ENCODE results near the gene HOMEZ. TPM values are rescaled to one million over a fixed set of nuclear protein-coding genes. Genes with fewer than 3 reads are reported as not detected.
"Not testable (repeated sequence)": the region's sequence is repeated elsewhere in the genome, so short reads cannot be mapped to it uniquely, and the experiment has no call there.

Gene HOMEZ
- total and polyA plus RNA-seq, 2 experiments from 2014 or later: 8.2 to 11.2 TPM

GRCh38 chr14:23248601-23249000 is 37.3 kb downstream of the HOMEZ start:
- Histone ChIP-seq H3K79me2 (no peaks in the 10 kb centered on the region), H3K9me2 (replicated peaks; ENCODE audit: insufficient read depth) (no peaks in the 10 kb centered on the region), H3K27me3 (no peaks in the 10 kb centered on the region), H3K4me2 (no peak overlapping the region), H3K27ac (no peak overlapping the region), H2AFZ (no peak overlapping the region), H3K9me3 (ENCODE audit: low read depth) (no peaks in the 10 kb centered on the region), H3K4me1 (ENCODE audit: insufficient read depth) (peaks cover 10% of the 10 kb centered on the region), H3K36me3 (replicated peaks; ENCODE audit: insufficient read depth, low read depth) (no peaks in the 10 kb centered on the region), H4K20me1 (ENCODE audit: insufficient read depth, poor library complexity, severe bottlenecking) (no peaks in the 10 kb centered on the region), H3K4me3 (no peak overlapping the region)
- no peak for DNase-seq (ENCODE audit: low spot score)
- WGBS (ENCODE audit: low lambda C conversion rate, missing lambda C conversion rate): 81% methylated on average over 7 of the region's 7 CpGs
- TF ChIP-seq CTCF (IDR thresholded peaks at IDR 0.05; ENCODE audit: poor library complexity): no peak
- TF ChIP-seq EZH2 (IDR thresholded peaks at IDR 0.05; ENCODE audit: borderline replicate concordance): no peak
- no peak for TF ChIP-seq EZH2phosphoT487 (IDR thresholded peaks at IDR 0.05; ENCODE audit: low read depth, severe bottlenecking, unreplicated experiment)

GRCh38 chr14:23245282-23245681 is 40.6 kb downstream of the HOMEZ start:
- Histone ChIP-seq H3K4me2 (peak overlapping the region; percentile 22), H3K79me2 (no peaks in the 10 kb centered on the region), H3K27ac (peak overlapping the region; percentile 80), H4K20me1 (ENCODE audit: insufficient read depth, poor library complexity, severe bottlenecking) (no peaks in the 10 kb centered on the region), H3K4me3 (no peak overlapping the region), H3K9me3 (ENCODE audit: low read depth) (no peaks in the 10 kb centered on the region), H3K36me3 (replicated peaks; ENCODE audit: insufficient read depth, low read depth) (no peaks in the 10 kb centered on the region), H2AFZ (no peak overlapping the region), H3K9me2 (replicated peaks; ENCODE audit: insufficient read depth) (no peaks in the 10 kb centered on the region), H3K4me1 (ENCODE audit: insufficient read depth) (peaks cover 10% of the 10 kb centered on the region), H3K27me3 (no peaks in the 10 kb centered on the region)
- peak; percentile 30 for DNase-seq (ENCODE audit: low spot score)
- TF ChIP-seq EZH2phosphoT487 (IDR thresholded peaks at IDR 0.05; ENCODE audit: low read depth, severe bottlenecking, unreplicated experiment): no peak
- no peak for TF ChIP-seq EZH2 (IDR thresholded peaks at IDR 0.05; ENCODE audit: borderline replicate concordance)
- TF ChIP-seq CTCF (IDR thresholded peaks at IDR 0.05; ENCODE audit: poor library complexity): no peak

GRCh38 chr14:23243066-23243465 is 42.9 kb downstream of the HOMEZ start:
- Histone ChIP-seq H3K9me3 (ENCODE audit: low read depth) (no peaks in the 10 kb centered on the region), H3K9me2 (replicated peaks; ENCODE audit: insufficient read depth) (no peaks in the 10 kb centered on the region), H3K4me1 (ENCODE audit: insufficient read depth) (peaks cover 14% of the 10 kb centered on the region), H3K79me2 (no peaks in the 10 kb centered on the region), H3K36me3 (replicated peaks; ENCODE audit: insufficient read depth, low read depth) (no peaks in the 10 kb centered on the region), H3K4me3 (no peak overlapping the region), H3K4me2 (no peak overlapping the region), H2AFZ (no peak overlapping the region), H3K27ac (peak overlapping the region; percentile 12), H4K20me1 (ENCODE audit: insufficient read depth, poor library complexity, severe bottlenecking) (no peaks in the 10 kb centered on the region), H3K27me3 (no peaks in the 10 kb centered on the region)
- no peak for TF ChIP-seq EZH2 (IDR thresholded peaks at IDR 0.05; ENCODE audit: borderline replicate concordance)
- no peak for TF ChIP-seq EZH2phosphoT487 (IDR thresholded peaks at IDR 0.05; ENCODE audit: low read depth, severe bottlenecking, unreplicated experiment)
- no peak for TF ChIP-seq CTCF (IDR thresholded peaks at IDR 0.05; ENCODE audit: poor library complexity)
- DNase-seq (ENCODE audit: low spot score): no peak
- 89% methylated on average over 2 of the region's 2 CpGs for WGBS (ENCODE audit: low lambda C conversion rate, missing lambda C conversion rate)

GRCh38 chr14:23242076-23242475 is 43.9 kb downstream of the HOMEZ start:
- H3K9me3 ChIP-seq (ENCODE audit: low read depth): no peaks in the 10 kb centered on the region
- no peaks in the 10 kb centered on the region for H3K36me3 ChIP-seq (replicated peaks; ENCODE audit: insufficient read depth, low read depth)
- H3K9me2 ChIP-seq (replicated peaks; ENCODE audit: insufficient read depth): no peaks in the 10 kb centered on the region
- no peaks in the 10 kb centered on the region for H4K20me1 ChIP-seq (ENCODE audit: insufficient read depth, poor library complexity, severe bottlenecking)
- no peak for DNase-seq (ENCODE audit: low spot score)
- H3K79me2 ChIP-seq: no peaks in the 10 kb centered on the region
- no peak overlapping the region for H3K4me3 ChIP-seq
- no peaks in the 10 kb centered on the region for H3K27me3 ChIP-seq
- H2AFZ ChIP-seq: no peak overlapping the region
- 60% methylated on average over 2 of the region's 3 CpGs for WGBS (ENCODE audit: low lambda C conversion rate, missing lambda C conversion rate)
- no peak overlapping the region for H3K27ac ChIP-seq
- TF ChIP-seq CTCF (IDR thresholded peaks at IDR 0.05; ENCODE audit: poor library complexity) (no peak), EZH2 (IDR thresholded peaks at IDR 0.05; ENCODE audit: borderline replicate concordance) (no peak), EZH2phosphoT487 (IDR thresholded peaks at IDR 0.05; ENCODE audit: low read depth, severe bottlenecking, unreplicated experiment) (no peak)
- no peak overlapping the region for H3K4me2 ChIP-seq
- peaks cover 16% of the 10 kb centered on the region for H3K4me1 ChIP-seq (ENCODE audit: insufficient read depth)

- H2AFZ ChIP-seq; H4K20me1 ChIP-seq (ENCODE audit: insufficient read depth, poor library complexity, severe bottlenecking); H3K9me3 ChIP-seq (ENCODE audit: low read depth); H3K27me3 ChIP-seq; H3K9me2 ChIP-seq (replicated peaks; ENCODE audit: insufficient read depth); H3K27ac ChIP-seq; H3K79me2 ChIP-seq; DNase-seq (ENCODE audit: low spot score); H3K4me3 ChIP-seq; H3K36me3 ChIP-seq (replicated peaks; ENCODE audit: insufficient read depth, low read depth); H3K4me2 ChIP-seq: not testable (repeated sequence)
- peaks cover 16% of the 10 kb centered on the region for H3K4me1 ChIP-seq (ENCODE audit: insufficient read depth)
- 93% methylated on average over 7 of the region's 7 CpGs for WGBS (ENCODE audit: low lambda C conversion rate, missing lambda C conversion rate)
These were observed 44.7 kb downstream of the HOMEZ start for GRCh38 chr14:23241061-23241715.
